Lower leg skin (tissue), 3 donors: ENCODE data around the gene NCEH1.

Experiments
- POLR2A ChIP-seq, 2 donors: fragments of 450-650 bp; IDR thresholded peaks; one replicate each; pipeline ENCODE4 v1.6.1; 2016 to 2017; ENCODE audit warnings: antibody characterized with exemption in 2 of 2, mild to moderate bottlenecking in 1 of 2, moderate library complexity in 1 of 2
- TF ChIP-seq, protein P1 (sequence below), 3 donors: fragments of 450-650 bp; IDR thresholded peaks; one replicate each; pipeline ENCODE4 v1.5.1; 2016; ENCODE audit warnings: antibody characterized with exemption in 3 of 3, mild to moderate bottlenecking in 3 of 3, moderate library complexity in 2 of 3

DNA sequence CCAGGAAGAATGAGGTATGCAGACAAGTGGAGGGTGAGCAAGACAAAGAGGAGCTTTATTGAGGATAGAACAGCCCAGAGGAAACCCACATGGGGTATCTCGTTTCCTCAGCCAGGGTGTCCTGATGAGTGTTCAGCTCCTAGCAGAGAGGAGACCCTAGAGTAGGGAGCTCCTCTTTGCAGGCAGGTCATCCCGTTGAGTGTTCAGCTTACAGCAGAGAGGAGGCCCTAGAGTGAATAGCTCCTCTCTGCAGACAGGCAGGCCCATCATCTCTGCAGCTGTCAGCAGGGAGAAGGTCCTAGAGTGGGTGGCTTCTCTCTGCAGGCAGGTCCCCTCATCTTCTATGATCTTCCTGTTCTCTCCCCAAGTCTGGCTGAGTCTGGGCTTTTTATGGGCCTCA, 97.0 kb downstream of the NCEH1 start:
- TF ChIP-seq, protein P1, sequence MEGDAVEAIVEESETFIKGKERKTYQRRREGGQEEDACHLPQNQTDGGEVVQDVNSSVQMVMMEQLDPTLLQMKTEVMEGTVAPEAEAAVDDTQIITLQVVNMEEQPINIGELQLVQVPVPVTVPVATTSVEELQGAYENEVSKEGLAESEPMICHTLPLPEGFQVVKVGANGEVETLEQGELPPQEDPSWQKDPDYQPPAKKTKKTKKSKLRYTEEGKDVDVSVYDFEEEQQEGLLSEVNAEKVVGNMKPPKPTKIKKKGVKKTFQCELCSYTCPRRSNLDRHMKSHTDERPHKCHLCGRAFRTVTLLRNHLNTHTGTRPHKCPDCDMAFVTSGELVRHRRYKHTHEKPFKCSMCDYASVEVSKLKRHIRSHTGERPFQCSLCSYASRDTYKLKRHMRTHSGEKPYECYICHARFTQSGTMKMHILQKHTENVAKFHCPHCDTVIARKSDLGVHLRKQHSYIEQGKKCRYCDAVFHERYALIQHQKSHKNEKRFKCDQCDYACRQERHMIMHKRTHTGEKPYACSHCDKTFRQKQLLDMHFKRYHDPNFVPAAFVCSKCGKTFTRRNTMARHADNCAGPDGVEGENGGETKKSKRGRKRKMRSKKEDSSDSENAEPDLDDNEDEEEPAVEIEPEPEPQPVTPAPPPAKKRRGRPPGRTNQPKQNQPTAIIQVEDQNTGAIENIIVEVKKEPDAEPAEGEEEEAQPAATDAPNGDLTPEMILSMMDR (IDR thresholded peaks at IDR 0.05) = no peak
- TF ChIP-seq POLR2A (IDR thresholded peaks at IDR 0.05) = no peak
